A549 (cell line): ENCODE results near the gene TMBIM1. TPM values are rescaled to one million over a fixed set of nuclear protein-coding genes. Genes with fewer than 3 reads are reported as not detected.

Experiments
- ATAC-seq, 2 experiments: fragments of 200-7000 bp in 1 of 2; fragments of >200 bp in 1 of 2; cut with Nextera tagmentation in 1 of 2; cut with Tn5 transposase in 1 of 2; 3 replicates each; pipeline versions ENCODE4 v1.8.0 to v1.9.1; 2018 to 2020; ENCODE audit warnings: mild to moderate bottlenecking in 1 of 2, moderate library complexity in 1 of 2
- CTCF ChIA-PET: fragments of 300-600 bp; sonication (Branson Sonifier 250); formaldehyde crosslinking; extraction: SDS; loops from one replicate; lab custom pipeline; 2021; ENCODE audit warnings: antibody characterized with exemption, inconsistent platforms; lab: Yijun Ruan, JAX
- POLR2A ChIA-PET: fragments of 350-600 bp; formaldehyde crosslinking; extraction: SDS; loops from one replicate; lab custom pipeline; 2021; ENCODE audit warnings: antibody characterized with exemption, inconsistent platforms; lab: Yijun Ruan, JAX
- DNase-seq, 2 experiments: peaks; one replicate each; pipeline versions ENCODE4 v3.0.0 to v3.0.0-alpha.2; 2011 to 2016; ENCODE audit warnings: low read depth in 1 of 2, low spot score in 1 of 2
- FAIRE-seq: peaks from 2 replicates; lab custom pipeline; 2011; peaks lifted over from hg19 to GRCh38; lab: Jason Lieb, UNC
- H3K27ac ChIP-seq, 2 experiments: fragments of >200 bp; sonication (Bioruptor Twin); formaldehyde crosslinking; 3 replicates each; pipeline ENCODE4 v1.5.1; 2016 to 2017
- H3K4me1 ChIP-seq: fragments of >200 bp; sonication (Bioruptor Twin); formaldehyde crosslinking; 3 replicates; pipeline ENCODE4 v1.6.1; 2016
- H3K4me2 ChIP-seq: fragments of >200 bp; sonication (Bioruptor Twin); formaldehyde crosslinking; 3 replicates; pipeline ENCODE4 v1.6.1; 2016
- H3K4me3 ChIP-seq: fragments of >200 bp; sonication (Bioruptor Twin); formaldehyde crosslinking; 3 replicates; pipeline ENCODE4 v1.5.1; 2016
- H3K9me3 ChIP-seq: fragments of >200 bp; sonication (Bioruptor Twin); formaldehyde crosslinking; 3 replicates; pipeline ENCODE4 v1.6.1; 2016
- BCL3 ChIP-seq: fragments of >200 bp; sonication (Bioruptor Twin); formaldehyde crosslinking; IDR thresholded peaks from 3 replicates; pipeline ENCODE4 v1.6.1; 2016
- BHLHE40 ChIP-seq: IDR thresholded peaks from 2 replicates; pipeline ENCODE4 v1.6.1; 2012; ENCODE audit warnings: low read depth, low read length, inconsistent platforms
- CBX2 ChIP-seq: fragments of 200-600 bp; sonication (generic); IDR thresholded peaks from 2 replicates; pipeline ENCODE4 v1.6.1; 2016; ENCODE audit warnings: low read depth, mild to moderate bottlenecking, borderline replicate concordance
- CBX8 ChIP-seq: fragments of 200-600 bp; sonication (generic); IDR thresholded peaks from 2 replicates; pipeline ENCODE4 v1.6.1; 2016
- CHD4 ChIP-seq: fragments of 200-600 bp; sonication (generic); IDR thresholded peaks from 2 replicates; pipeline ENCODE4 v1.6.1; 2016; ENCODE audit warnings: antibody characterized with exemption, mild to moderate bottlenecking, borderline replicate concordance
- EHF ChIP-seq: fragments of 250-450 bp; sonication (Bioruptor Pico); IDR thresholded peaks from 2 replicates; pipeline ENCODE4 v1.5.0; 2020; ENCODE audit warnings: mild to moderate bottlenecking
- HES2 ChIP-seq: fragments of >200 bp; sonication (Bioruptor Twin); formaldehyde crosslinking; IDR thresholded peaks from 2 replicates; pipeline ENCODE4 v1.6.1; 2016
- HEYL ChIP-seq: fragments of 250-450 bp; sonication (Bioruptor Pico); IDR thresholded peaks from 2 replicates; pipeline ENCODE4 v1.8.0; 2021; ENCODE audit warnings: mild to moderate bottlenecking, moderate library complexity
- JUNB ChIP-seq: fragments of >200 bp; sonication (Bioruptor Twin); formaldehyde crosslinking; IDR thresholded peaks from 2 replicates; pipeline ENCODE4 v1.6.1; 2016
- MYC ChIP-seq: IDR thresholded peaks from 2 replicates; pipeline ENCODE4 v1.6.1; 2012; ENCODE audit warnings: mild to moderate bottlenecking, inconsistent platforms, low read length, improper control_type of control experiment, borderline replicate concordance
- PBX3 ChIP-seq: IDR thresholded peaks from 2 replicates; pipeline ENCODE4 v1.6.1; 2012
- PHF8 ChIP-seq: fragments of 200-600 bp; sonication (generic); IDR thresholded peaks from 2 replicates; pipeline ENCODE4 v1.6.1; 2016; ENCODE audit warnings: low read depth, mild to moderate bottlenecking, antibody characterized with exemption, moderate library complexity, borderline replicate concordance
- REST ChIP-seq: fragments of 200-600 bp; sonication (generic); IDR thresholded peaks from 2 replicates; pipeline ENCODE4 v1.6.1; 2016; ENCODE audit warnings: antibody characterized with exemption, mild to moderate bottlenecking, moderate library complexity
- SMC3 ChIP-seq: fragments of >200 bp; sonication (Bioruptor Twin); formaldehyde crosslinking; IDR thresholded peaks from 3 replicates; pipeline ENCODE4 v1.6.1; 2018; ENCODE audit warnings: inconsistent platforms
- SREBF2 ChIP-seq: fragments of 450-650 bp; IDR thresholded peaks from 2 replicates; pipeline ENCODE4 v1.6.1; 2014; ENCODE audit warnings: mild to moderate bottlenecking, moderate library complexity
- ZFP36 ChIP-seq: fragments of 450-650 bp; IDR thresholded peaks from 2 replicates; pipeline ENCODE4 v1.6.1; 2014; ENCODE audit warnings: borderline replicate concordance; ENCODE audit not compliant: partially characterized antibody
- ZNF302 ChIP-seq: fragments of 250-450 bp; sonication (Bioruptor Pico); IDR thresholded peaks from 2 replicates; pipeline ENCODE4 v1.9.0; 2021; ENCODE audit warnings: inconsistent platforms, mild to moderate bottlenecking, moderate library complexity
- WGBS: methylation state at CpG from one replicate; pipeline ENCODE4 v1.1.6; 2017; ENCODE audit errors: missing lambda C conversion rate; 5-methylcytosine and 5-hydroxymethylcytosine counted together
- polyA plus RNA-seq, 4 experiments: library from polyadenylated mRNA; depleted of rRNA in 3 of 4; stranded (reverse); fragments of >200 nt; fragmentation: RNase III in 1 of 4; extraction: RNeasy Plus Mini Kit Qiagen cat#74134 plus additional on column Dnase treatment in 1 of 4; gene quantifications; 2 replicates in 3 of 4; 3 replicates in 1 of 4; pipeline ENCODE4 v1.2.3, GENCODE V29; 2011 to 2017
- TF ChIP-seq, protein P1 (sequence below): fragments of 150-350 bp; IDR thresholded peaks from 2 replicates; pipeline ENCODE4 v1.6.1; 2014; ENCODE audit warnings: low read depth, mild to moderate bottlenecking, low read length

The TMBIM1 gene
- polyA plus RNA-seq, 2 of the 4 experiments (the other 2 are of a cell fraction), result 61.4 to 70.4 TPM

GRCh38 chr2:218289639-218290315 is 2.5 kb downstream of the TMBIM1 start:
- ChIA-PET POLR2A (interaction anchor here (0.6 kb wide), 1 partner anchor 352 kb away, joined by 8 read pairs; no protein-coding TSS in a partner anchor), CTCF (interaction anchor here (0.6 to 4.2 kb wide), 7 partner anchors 10 to 106 kb away, joined by 3 to 40 read pairs (median 14); partner anchors contain the start of genes AAMP, CATIP and PNKD)
- Histone ChIP-seq H3K4me1 (peaks cover 58% of the 10 kb centered on the region), H3K9me3 (no peaks in the 10 kb centered on the region), H3K4me2 (peak overlapping the region; percentile 98), H3K4me3 (no peak overlapping the region), H3K27ac (peak overlapping the region in 1 of 2 experiments; percentile 42; a peak in 3 of 6 replicates)
- WGBS, result 62% methylated on average over 6 of the region's 6 CpGs
- TF ChIP-seq BCL3, result no peak
- TF ChIP-seq EHF (CRISPR knock-in tag), result no peak
- no peak for TF ChIP-seq HES2
- no peak for TF ChIP-seq HEYL (CRISPR knock-in tag)
- no peak for TF ChIP-seq ZNF302
- no peak for TF ChIP-seq PHF8
- no peak for TF ChIP-seq CBX8
- no peak for TF ChIP-seq CBX2
- TF ChIP-seq, protein P1, sequence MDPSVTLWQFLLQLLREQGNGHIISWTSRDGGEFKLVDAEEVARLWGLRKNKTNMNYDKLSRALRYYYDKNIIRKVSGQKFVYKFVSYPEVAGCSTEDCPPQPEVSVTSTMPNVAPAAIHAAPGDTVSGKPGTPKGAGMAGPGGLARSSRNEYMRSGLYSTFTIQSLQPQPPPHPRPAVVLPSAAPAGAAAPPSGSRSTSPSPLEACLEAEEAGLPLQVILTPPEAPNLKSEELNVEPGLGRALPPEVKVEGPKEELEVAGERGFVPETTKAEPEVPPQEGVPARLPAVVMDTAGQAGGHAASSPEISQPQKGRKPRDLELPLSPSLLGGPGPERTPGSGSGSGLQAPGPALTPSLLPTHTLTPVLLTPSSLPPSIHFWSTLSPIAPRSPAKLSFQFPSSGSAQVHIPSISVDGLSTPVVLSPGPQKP, result no peak
- no peak for TF ChIP-seq MYC
- TF ChIP-seq SREBF2, result no peak
- no peak for TF ChIP-seq ZFP36
- no peak for TF ChIP-seq SMC3
- no peak for TF ChIP-seq BHLHE40
- no peak for TF ChIP-seq REST
- no peak for TF ChIP-seq JUNB
- ATAC-seq (no peak), DNase-seq (no peak), FAIRE-seq (no peak)

DNA sequence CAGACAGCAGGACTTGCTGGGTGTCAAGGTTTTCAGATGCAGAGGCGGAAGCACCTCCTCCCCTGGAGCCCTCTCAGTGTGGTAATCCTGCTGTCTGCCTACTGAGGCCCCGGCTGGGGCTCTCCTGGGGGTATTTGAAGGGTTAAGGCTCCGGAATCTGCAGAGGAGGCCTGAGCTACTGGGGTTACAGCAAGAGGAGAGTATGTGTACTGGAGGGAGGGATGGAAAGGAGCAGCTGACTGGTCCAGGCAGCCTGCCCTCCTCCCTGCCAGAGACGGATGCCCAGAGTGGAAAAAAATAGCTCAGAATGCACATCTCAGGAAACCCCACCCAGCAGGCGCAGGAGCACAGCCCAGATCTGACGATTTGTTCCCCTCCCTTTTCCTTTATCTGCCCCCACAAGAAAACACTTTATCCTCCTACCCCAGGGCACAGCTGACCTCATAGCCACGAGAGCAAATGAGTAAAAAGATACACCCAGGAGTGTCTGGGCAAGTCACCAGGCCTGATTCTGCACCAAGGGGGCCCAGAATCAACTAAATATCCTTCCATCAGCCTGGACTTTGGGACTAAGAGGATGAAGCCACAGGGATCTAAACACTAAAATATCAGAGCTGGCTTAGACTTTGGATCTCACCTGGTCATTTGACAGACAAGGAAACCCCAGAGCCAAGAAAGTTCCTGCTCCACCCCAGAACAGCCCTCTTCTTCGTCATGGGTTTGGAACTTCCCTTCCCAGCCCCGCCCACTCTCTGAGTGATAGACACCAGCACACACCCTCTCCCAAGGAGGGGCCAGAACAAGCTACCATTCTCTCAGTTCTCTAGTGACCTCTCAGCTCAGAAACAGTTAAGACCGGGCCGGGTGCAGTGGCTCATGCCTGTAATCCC is 5.5 kb downstream of the TMBIM1 start:
- ATAC-seq, result peak; percentile 88 to 92
- CTCF ChIA-PET, result interaction anchor here (0.5 to 8.1 kb wide), 11 partner anchors 10 to 218 kb away, joined by 3 to 105 read pairs (median 3); partner anchors contain the start of genes AAMP, CATIP, PNKD and RUFY4
- Histone ChIP-seq H3K4me3 (peak overlapping the region; percentile 20; the same call in 2 of the 3 replicates), H3K9me3 (no peaks in the 10 kb centered on the region), H3K27ac (peak overlapping the region; percentile 64 to 87)
- POLR2A ChIA-PET, result interaction anchor here (1.2 to 1.6 kb wide), 3 partner anchors 12 to 70 kb away, joined by 4 to 6 read pairs (median 5); partner anchors contain the start of genes AAMP and PNKD
- TF ChIP-seq PBX3, result peak; percentile 65
- no peak for TF ChIP-seq CHD4
- TF ChIP-seq, all 56 proteins: peak for 1
- DNase-seq (peak; percentile 91), FAIRE-seq (no peak)
- 8% methylated on average over 8 of the region's 11 CpGs for WGBS
- Histone ChIP-seq H3K4me2 (peak overlapping the region; percentile 86), H3K4me1 (peaks cover 56% of the 10 kb centered on the region)
